Sigmoid colon (tissue), 3 donors: ENCODE measurements around the gene TES.

ENCODE experiments used
- POLR2A ChIP-seq, 2 donors: fragments of 450-650 bp; IDR thresholded peaks; one replicate each; pipeline ENCODE4 v1.6.1; 2016; ENCODE audit warnings: antibody characterized with exemption in 2 of 2, mild to moderate bottlenecking in 2 of 2, moderate library complexity in 2 of 2
- TF ChIP-seq, protein P1 (sequence below), 4 experiments: fragments of 450-650 bp in 3 of 4; fragments of 200-600 bp in 1 of 4; IDR thresholded peaks; one replicate each; pipeline ENCODE4 v1.5.1; 2016 to 2019; ENCODE audit warnings: antibody characterized with exemption in 4 of 4, mild to moderate bottlenecking in 3 of 4, moderate library complexity in 2 of 4

DNA sequence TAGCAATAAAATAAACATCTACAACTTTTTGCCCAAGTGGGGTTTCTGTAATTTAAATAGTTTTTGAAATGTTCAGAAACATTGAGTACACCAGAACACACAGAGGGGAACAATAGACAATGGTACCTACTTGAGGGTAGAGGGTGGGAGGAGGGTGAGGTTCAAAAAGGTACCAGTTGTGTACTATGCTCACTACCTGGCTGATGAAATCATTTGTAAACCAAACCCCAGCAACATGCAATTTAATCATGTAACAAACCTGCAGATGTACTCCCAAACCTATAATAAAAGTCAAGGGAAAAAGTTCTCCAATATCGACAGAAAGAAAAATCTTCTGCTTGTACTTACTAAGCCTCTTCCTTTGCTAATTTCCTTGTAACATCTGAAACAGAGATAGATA, 4.2 kb upstream of the TES start:
- TF ChIP-seq, protein P1, sequence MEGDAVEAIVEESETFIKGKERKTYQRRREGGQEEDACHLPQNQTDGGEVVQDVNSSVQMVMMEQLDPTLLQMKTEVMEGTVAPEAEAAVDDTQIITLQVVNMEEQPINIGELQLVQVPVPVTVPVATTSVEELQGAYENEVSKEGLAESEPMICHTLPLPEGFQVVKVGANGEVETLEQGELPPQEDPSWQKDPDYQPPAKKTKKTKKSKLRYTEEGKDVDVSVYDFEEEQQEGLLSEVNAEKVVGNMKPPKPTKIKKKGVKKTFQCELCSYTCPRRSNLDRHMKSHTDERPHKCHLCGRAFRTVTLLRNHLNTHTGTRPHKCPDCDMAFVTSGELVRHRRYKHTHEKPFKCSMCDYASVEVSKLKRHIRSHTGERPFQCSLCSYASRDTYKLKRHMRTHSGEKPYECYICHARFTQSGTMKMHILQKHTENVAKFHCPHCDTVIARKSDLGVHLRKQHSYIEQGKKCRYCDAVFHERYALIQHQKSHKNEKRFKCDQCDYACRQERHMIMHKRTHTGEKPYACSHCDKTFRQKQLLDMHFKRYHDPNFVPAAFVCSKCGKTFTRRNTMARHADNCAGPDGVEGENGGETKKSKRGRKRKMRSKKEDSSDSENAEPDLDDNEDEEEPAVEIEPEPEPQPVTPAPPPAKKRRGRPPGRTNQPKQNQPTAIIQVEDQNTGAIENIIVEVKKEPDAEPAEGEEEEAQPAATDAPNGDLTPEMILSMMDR (IDR thresholded peaks at IDR 0.05): no peak
- no peak for TF ChIP-seq POLR2A (IDR thresholded peaks at IDR 0.05)
